IPS DF 4.7 (cell line): ENCODE data around the gene HACD2.

Source experiments
- DNase-seq: peaks from one replicate; pipeline ENCODE4 v3.0.0-alpha.2; 2013; ENCODE audit warnings: low spot score; ENCODE audit errors: extremely low read depth

The HACD2 gene

DNA sequence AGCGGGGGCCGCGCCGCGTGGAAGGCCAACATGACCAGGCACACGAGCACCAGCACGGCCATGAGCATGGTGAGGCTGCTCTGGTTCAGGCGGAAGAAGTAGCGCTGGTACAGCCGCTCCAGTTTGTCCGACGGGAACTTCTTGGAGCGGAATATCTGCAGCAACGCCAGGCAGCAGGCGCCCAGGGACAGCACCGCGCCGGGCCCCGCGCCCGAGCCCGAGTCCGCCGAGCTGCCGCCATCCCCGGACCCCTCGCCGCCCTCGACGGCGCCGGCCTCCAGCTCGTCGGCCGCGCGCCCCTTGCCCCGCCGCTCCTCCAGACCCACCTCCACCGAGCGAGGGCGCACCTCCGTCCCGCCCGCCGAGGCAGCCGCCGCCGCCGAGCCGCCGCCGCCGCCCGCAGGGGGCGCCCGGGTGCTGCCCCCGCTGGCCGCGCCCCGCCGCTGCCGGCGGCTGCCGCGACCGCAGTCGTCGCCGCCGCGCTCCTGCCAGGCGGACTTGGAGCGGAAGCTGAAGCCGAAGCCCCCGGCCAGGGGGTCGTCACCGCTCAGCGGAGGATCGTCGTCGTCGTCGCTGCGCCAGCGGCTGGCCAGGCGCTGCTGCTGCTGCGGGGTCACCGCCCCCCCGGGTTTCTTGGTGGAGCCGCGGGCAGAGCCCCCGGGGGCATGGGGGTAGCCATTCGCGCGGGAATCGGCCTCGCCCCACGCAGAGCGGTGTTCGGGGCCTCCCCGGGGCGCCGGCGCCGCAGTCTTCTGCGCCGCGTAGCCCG, 136.9 kb downstream of the HACD2 start:
- DNase-seq: no peak

DNA sequence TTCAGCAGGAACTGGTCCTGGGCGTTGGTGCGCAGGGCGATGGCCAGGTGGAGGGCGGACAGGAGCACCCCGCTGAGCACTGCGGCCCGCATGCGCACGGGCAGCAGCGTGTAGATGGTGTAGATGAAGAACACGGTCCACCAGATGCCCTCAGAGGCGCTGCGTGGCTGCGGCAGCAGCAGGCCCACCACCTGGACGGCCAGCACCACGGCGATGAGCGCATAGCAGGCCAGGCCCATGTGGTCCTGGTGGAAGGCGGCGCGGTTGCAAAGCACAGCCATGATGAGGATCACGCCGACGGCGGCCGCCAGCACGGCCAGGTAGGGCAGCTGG, 137.5 kb downstream of the HACD2 start:
- DNase-seq: no peak

DNA sequence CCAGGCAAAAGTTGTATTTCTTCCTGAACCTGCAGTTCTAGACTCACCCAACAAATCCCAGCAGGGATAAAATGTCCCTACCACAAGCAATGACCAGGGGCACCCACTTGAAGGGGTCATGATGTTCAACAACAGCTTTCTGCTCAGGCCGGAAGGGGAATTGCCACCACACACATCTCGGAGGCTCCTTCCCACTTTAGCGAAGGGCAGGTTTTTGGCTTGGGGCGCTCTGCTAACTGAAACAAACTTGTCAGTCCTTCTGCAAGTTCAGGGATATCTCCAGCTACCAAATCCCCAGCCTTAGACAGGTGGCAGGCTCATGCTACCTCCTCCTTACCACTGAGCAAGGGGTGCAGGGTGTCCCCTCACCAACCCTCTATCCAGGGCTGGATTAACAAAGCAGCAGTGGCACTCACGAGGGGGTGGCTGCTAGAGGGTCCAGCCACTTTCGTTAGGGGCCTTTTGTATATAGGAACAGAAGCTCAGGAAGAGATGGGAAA, 138.2 kb downstream of the HACD2 start:
- DNase-seq: no peak

DNA sequence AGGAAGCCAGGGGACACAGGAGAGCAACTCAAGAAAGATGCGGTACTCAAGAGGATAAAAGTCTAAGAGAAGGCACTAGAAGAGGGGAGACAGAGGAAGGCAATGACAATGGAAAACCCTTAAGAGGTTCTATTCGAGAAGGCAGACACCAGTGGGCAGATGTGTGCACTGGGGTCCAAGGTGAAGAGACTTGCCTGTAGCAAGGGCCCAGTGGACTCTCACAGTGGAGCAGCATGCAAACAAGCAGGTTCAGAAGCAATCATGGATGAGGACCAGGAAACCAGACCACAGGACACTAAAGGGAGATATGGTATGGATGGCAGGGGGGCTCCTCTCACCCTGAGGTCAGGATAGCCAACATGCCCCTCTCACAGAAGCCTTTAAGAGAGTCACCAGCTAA, 138.6 kb downstream of the HACD2 start:
- DNase-seq: no peak

DNA sequence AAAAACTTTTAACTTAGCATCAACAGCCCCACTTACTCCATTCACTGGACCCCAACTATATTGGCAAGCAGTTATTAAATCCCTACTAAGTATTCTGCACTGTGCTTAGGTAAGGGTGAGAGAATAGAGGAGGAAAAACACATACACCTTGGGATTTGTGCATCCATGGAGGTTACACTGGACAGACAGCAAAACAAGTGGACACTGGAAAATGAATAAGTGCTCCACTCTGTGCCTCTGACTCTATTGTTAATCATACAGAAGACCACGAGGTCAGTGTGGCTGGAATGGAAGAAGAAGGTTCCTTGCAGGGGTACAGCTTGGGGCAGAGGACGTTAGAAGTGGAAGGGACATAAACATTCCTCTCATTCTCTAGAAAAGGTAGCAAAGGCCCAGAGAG, 139.2 kb downstream of the HACD2 start:
- no peak for DNase-seq

DNA sequence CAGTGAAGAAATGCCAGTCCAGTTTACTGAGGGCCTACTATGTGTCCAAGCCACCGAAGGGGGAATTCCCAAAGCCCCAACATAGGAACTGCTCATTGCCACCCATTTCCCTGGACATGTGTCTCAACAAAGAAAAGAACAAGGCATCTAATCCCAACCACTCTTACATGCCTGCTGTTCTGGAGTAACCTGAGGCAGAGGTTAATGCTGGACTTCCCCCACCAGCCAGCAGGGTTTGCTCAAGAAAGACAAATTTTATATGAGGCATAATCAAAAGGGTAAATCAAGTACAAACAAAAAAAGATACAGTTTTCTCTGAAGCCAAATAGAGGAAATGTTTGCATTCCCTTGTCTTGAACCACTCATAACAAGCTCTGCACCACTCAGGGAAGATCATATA, 140.1 kb downstream of the HACD2 start:
- DNase-seq: no peak

DNA sequence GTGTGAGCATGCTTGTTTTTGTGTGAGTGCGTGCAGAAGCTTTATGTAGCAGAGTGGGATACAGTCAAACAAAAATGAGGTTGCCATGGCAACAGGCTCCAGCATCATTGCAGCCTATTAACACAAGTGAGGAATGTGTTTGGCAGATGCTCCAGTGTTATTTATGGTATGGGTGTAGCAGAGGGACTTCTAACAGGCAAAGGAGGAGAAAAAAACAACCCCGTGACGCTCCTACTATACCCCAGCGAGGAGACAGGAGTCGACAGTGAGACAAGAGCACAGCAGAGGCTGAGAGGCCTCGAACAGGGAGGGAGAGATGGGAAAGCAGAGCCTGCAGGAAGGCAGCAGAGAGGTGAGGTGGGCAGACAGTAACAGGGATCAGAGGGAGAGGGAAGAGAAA, 140.8 kb downstream of the HACD2 start:
- DNase-seq: no peak

DNA sequence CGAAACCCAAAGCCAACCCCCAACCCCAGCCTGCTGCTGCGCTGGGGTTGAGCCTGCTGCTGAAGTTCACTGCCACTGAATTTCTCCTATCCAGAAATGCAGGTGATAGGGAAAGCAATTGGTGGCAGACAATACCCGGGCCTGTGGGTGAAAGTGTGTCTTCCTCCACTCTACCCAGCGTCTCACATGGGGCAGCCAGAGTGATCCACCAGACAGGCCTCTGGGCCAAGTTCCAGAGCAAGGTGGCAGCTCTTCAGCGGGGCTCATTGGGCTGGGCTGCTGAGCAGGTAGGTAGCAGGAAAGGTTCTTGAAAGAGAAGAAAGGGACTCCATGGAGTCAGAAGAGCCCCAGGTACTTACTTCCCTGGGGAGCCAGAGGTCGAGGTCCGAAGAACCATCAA, 141.9 kb downstream of the HACD2 start:
- DNase-seq: no peak

DNA sequence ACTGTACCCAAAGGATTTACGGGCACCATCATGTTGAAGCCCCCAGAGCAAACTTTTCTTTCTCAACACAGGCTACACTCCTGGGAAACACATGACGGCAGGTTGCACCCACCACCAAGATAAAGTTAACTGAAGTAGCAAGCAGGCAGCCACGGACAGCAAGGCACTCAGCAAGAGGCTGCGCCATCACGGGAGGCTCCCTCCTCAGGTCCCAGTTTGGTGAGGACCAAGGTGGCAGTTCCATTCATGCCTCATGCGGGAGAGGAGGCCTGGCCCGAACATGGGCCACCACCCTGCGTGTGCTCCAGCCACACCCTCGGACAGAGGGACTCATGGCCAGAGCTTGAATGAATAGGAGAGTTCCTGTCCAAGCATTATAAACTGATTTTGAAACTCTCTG, 142.7 kb downstream of the HACD2 start:
- no peak for DNase-seq
